HG03378 (cell line): ENCODE data around the gene COL18A1.
"Not testable (repeated sequence)": the region's sequence is repeated elsewhere in the genome, so short reads cannot be mapped to it uniquely, and the experiment has no call there.

Source experiments
- ATAC-seq: cut with Tn5 transposase; IDR thresholded peaks from one replicate; pipeline ENCODE4 v1.9.1; 2021; ENCODE audit warnings: mild to moderate bottlenecking, moderate library complexity; ENCODE audit not compliant: unreplicated experiment

The COL18A1 gene

GRCh38 chr21:45366931-45367401, 38.0 kb upstream of the COL18A1 start:
- ATAC-seq: no peak

- ATAC-seq: no peak
These were observed 37.3 kb upstream of the COL18A1 start for GRCh38 chr21:45367402-45368351.

- not testable (repeated sequence) for ATAC-seq
These were observed 35.9 kb upstream of the COL18A1 start for GRCh38 chr21:45369018-45369417.

GRCh38 chr21:45370575-45370974, 34.4 kb upstream of the COL18A1 start:
- no peak for ATAC-seq

- ATAC-seq: no peak
These were observed 33.9 kb upstream of the COL18A1 start for GRCh38 chr21:45371081-45371480.

GRCh38 chr21:45371655-45372054, 33.3 kb upstream of the COL18A1 start:
- ATAC-seq: no peak

- no peak for ATAC-seq
These were observed 32.1 kb upstream of the COL18A1 start for GRCh38 chr21:45372732-45373355.

- no peak for ATAC-seq
These were observed 30.8 kb upstream of the COL18A1 start for GRCh38 chr21:45373991-45374816.

GRCh38 chr21:45374826-45375455, 30.0 kb upstream of the COL18A1 start:
- no peak for ATAC-seq

GRCh38 chr21:45376459-45377324, 28.3 kb upstream of the COL18A1 start:
- ATAC-seq: no peak

- ATAC-seq: no peak
These were observed 27.6 kb upstream of the COL18A1 start for GRCh38 chr21:45377325-45377709.

- ATAC-seq: no peak
These were observed 27.1 kb upstream of the COL18A1 start for GRCh38 chr21:45377866-45378257.

GRCh38 chr21:45378258-45378966, 26.6 kb upstream of the COL18A1 start:
- no peak for ATAC-seq

- ATAC-seq: no peak
These were observed 25.6 kb upstream of the COL18A1 start for GRCh38 chr21:45379171-45379900.

- no peak for ATAC-seq
These were observed 25.0 kb upstream of the COL18A1 start for GRCh38 chr21:45379901-45380330.

GRCh38 chr21:45380566-45380965, 24.4 kb upstream of the COL18A1 start:
- no peak for ATAC-seq

- no peak for ATAC-seq
These were observed 23.8 kb upstream of the COL18A1 start for GRCh38 chr21:45381036-45381787.
